Stimulated activated naive CD8-positive, alpha-beta T cell treated with anti-CD3 and anti-CD28 coated beads, Interleukin-15, Interleukin-2, amounts not matched to agents 100 U/mL and 50 U/mL, for 24 hours (primary cell): ENCODE measurements around the gene B3GNT7.
A peak's percentile ranks its signal among the peaks of the same experiment; 100 is the strongest.
"Not testable (repeated sequence)": the region's sequence is repeated elsewhere in the genome, so short reads cannot be mapped to it uniquely, and the experiment has no call there.

Experiments
- ATAC-seq: fragments of 150-1000 bp; cut with Tn5 transposase; one replicate; pipeline ENCODE4 v1.10.0; 2021
- DNase-seq: peaks from one replicate; pipeline ENCODE4 v3.0.0; 2021

The B3GNT7 gene

GRCh38 chr2:231403421-231404182 is 8.1 kb downstream of the B3GNT7 start:
- DNase-seq, ATAC-seq: not testable (repeated sequence)

GRCh38 chr2:231404183-231404578 is 8.7 kb downstream of the B3GNT7 start:
- DNase-seq, ATAC-seq: not testable (repeated sequence)

GRCh38 chr2:231405601-231406367 is 10.3 kb downstream of the B3GNT7 start:
- ATAC-seq, result not testable (repeated sequence)
- peak; percentile 61 for DNase-seq

GRCh38 chr2:231407686-231408085 is 12.2 kb downstream of the B3GNT7 start:
- ATAC-seq, DNase-seq: not testable (repeated sequence)

GRCh38 chr2:231408304-231408703 is 12.8 kb downstream of the B3GNT7 start:
- DNase-seq, ATAC-seq: not testable (repeated sequence)

- ATAC-seq (no peak), DNase-seq (no peak)
Measured at GRCh38 chr2:231409776-231410175, 14.3 kb downstream of the B3GNT7 start.

- DNase-seq (peak; percentile 34), ATAC-seq (no peak)
Measured at GRCh38 chr2:231410293-231411004, 14.9 kb downstream of the B3GNT7 start.

- DNase-seq (no peak), ATAC-seq (no peak)
Measured at GRCh38 chr2:231411237-231411636, 15.7 kb downstream of the B3GNT7 start.

GRCh38 chr2:231411831-231412617 is 16.5 kb downstream of the B3GNT7 start:
- ATAC-seq (peak; percentile 98), DNase-seq (peak; percentile 84)

GRCh38 chr2:231412618-231412963 is 17.1 kb downstream of the B3GNT7 start:
- ATAC-seq (no peak), DNase-seq (no peak)

GRCh38 chr2:231413456-231413855 is 17.9 kb downstream of the B3GNT7 start:
- ATAC-seq, result no peak
- DNase-seq, result no peak

GRCh38 chr2:231413921-231414476 is 18.5 kb downstream of the B3GNT7 start:
- DNase-seq (no peak), ATAC-seq (no peak)

- ATAC-seq, result no peak
- no peak for DNase-seq
Measured at GRCh38 chr2:231415029-231415428, 19.5 kb downstream of the B3GNT7 start.

GRCh38 chr2:231418820-231419640 is 23.5 kb downstream of the B3GNT7 start:
- ATAC-seq (no peak), DNase-seq (no peak)

GRCh38 chr2:231421051-231421580 is 25.6 kb downstream of the B3GNT7 start:
- DNase-seq (no peak), ATAC-seq (no peak)

- ATAC-seq (no peak), DNase-seq (no peak)
Measured at GRCh38 chr2:231422056-231422455, 26.5 kb downstream of the B3GNT7 start.

- DNase-seq, result no peak
- ATAC-seq, result no peak
Measured at GRCh38 chr2:231423176-231423575, 27.7 kb downstream of the B3GNT7 start.

GRCh38 chr2:231425291-231425810 is 29.8 kb downstream of the B3GNT7 start:
- ATAC-seq, result no peak
- no peak for DNase-seq

- ATAC-seq, result peak; percentile 36
- no peak for DNase-seq
Measured at GRCh38 chr2:231425811-231426703, 30.5 kb downstream of the B3GNT7 start.
